IPS-15b (cell line): ENCODE measurements around the gene BRPF3.
A peak's percentile ranks its signal among the peaks of the same experiment; 100 is the strongest.

Experiments used
- H3K27me3 ChIP-seq: one replicate; pipeline ENCODE4 v1.6.1; 2013; ENCODE audit warnings: low read length; ENCODE audit not compliant: control insufficient read depth, insufficient read depth
- H3K36me3 ChIP-seq: one replicate; pipeline ENCODE4 v1.6.1; 2013; ENCODE audit warnings: low read length; ENCODE audit not compliant: control insufficient read depth, insufficient read depth
- H3K4me1 ChIP-seq: one replicate; pipeline ENCODE4 v1.6.1; 2013; ENCODE audit warnings: mild to moderate bottlenecking, low read length; ENCODE audit not compliant: control insufficient read depth, insufficient read depth
- H3K4me3 ChIP-seq: one replicate; pipeline ENCODE4 v1.5.1; 2013; ENCODE audit warnings: low read depth, low read length
- H3K9ac ChIP-seq: one replicate; pipeline ENCODE4 v1.6.1; 2013; ENCODE audit warnings: low read depth, mild to moderate bottlenecking, low read length
- H3K9me3 ChIP-seq: one replicate; pipeline ENCODE4 v1.6.1; 2013; ENCODE audit warnings: mild to moderate bottlenecking, low read length; ENCODE audit not compliant: control insufficient read depth, insufficient read depth

BRPF3 gene

DNA sequence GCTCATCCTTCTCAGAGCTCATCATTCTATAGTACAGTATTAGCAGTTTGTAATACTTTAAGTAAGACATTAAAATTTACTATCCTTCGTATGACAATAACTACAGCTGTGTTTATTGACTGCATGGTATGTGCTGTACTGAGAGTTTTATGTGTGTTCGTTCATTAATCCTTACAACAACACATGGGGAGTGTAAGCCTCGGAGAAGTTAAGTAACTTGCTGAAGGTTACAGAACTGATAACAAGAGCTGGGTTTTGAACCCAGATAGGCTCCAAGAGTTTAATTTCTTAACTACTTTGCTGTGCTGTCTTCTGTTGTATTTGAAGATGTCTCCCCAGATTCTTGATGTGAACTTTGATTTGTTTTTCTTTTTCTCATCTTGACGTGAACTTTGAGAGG lies 23.7 kb downstream of the BRPF3 start:
- H3K9ac ChIP-seq, result no peak overlapping the region
- H3K9me3 ChIP-seq, result no peaks in the 10 kb centered on the region
- peaks cover 38% of the 10 kb centered on the region for H3K36me3 ChIP-seq

DNA sequence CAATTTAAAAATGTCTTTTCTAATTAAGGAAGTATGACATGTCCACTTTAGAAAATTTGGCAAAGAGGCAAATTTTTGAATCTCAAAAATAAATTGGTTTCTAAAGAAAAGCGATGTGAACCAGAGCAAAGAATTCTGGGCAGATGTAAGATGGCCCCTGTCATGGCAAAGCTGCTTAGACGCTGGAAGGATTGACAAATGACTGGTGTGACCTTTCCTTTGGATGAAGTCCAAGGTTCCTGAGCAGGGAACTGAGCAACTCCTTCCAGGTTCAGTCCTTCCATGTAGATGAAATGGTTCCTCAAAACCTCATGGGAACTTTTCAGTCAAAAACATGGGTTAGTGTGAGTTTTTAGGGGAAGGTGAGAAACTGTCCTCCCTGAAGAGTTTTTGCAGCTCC lies 25.1 kb downstream of the BRPF3 start:
- Histone ChIP-seq H3K4me1 (no peaks in the 10 kb centered on the region), H3K36me3 (peaks cover 23% of the 10 kb centered on the region), H3K4me3 (no peak overlapping the region), H3K27me3 (no peaks in the 10 kb centered on the region), H3K9me3 (no peaks in the 10 kb centered on the region), H3K9ac (no peak overlapping the region)

More for the DNA sequence above, 23.7 kb downstream of the BRPF3 start:
- H3K4me3 ChIP-seq, result no peak overlapping the region
- no peaks in the 10 kb centered on the region for H3K27me3 ChIP-seq
- H3K4me1 ChIP-seq, result no peaks in the 10 kb centered on the region

- Histone ChIP-seq H3K27me3 (no peaks in the 10 kb centered on the region), H3K36me3 (peaks cover 24% of the 10 kb centered on the region), H3K9ac (no peak overlapping the region), H3K9me3 (no peaks in the 10 kb centered on the region), H3K4me1 (no peaks in the 10 kb centered on the region), H3K4me3 (no peak overlapping the region)
Observed at GRCh38 chr6:36222924-36223323, 26.4 kb downstream of the BRPF3 start.

DNA sequence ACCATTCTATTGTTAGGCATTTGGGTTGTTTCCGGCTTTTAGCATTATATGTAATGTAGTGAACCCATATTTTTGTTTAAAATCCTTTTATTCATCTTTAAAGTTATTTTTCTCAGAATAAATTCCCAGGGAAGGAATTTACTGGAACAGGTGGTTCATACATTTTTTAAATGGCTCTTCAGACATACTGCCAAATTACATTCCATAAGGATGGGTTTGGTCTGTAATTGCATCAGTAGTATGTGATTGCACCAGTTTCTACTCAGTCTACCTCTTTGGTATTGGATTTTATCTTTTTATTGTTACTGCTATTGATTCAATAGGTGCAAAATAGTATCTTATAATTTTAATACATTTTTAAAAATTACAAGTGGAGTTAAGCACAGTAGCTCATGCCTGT lies 27.2 kb downstream of the BRPF3 start:
- Histone ChIP-seq H3K9ac (no peak overlapping the region), H3K4me1 (no peaks in the 10 kb centered on the region), H3K4me3 (no peak overlapping the region), H3K27me3 (no peaks in the 10 kb centered on the region), H3K9me3 (no peaks in the 10 kb centered on the region), H3K36me3 (peaks cover 22% of the 10 kb centered on the region)

DNA sequence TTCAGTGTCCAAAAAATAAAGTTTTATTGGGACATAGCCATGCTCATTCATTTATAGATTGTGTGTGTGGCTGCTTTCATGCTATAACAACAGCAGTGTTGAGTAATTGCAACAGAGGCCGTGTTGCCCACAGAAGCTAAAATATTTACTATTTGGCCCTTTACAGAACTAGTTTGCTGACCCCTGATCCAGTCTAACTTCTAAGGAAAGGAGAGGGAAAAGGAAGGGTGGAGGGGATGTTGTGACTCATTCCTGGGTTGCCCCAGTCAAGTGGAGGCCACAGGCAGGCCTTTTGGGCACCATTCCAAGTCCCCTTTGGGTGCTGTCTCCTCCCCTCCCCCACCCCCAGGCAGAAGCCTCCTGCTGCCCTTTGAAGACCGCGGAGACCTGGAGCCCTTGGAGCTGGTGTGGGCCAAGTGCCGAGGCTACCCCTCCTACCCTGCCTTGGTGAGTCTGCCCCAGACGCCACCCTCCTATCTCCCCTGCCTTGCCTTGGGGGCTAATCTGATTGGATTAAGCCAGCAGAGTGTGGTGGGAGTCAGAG lies 28.4 kb downstream of the BRPF3 start:
- H3K36me3 ChIP-seq, result peaks cover 30% of the 10 kb centered on the region
- H3K27me3 ChIP-seq, result no peaks in the 10 kb centered on the region
- H3K4me1 ChIP-seq, result no peaks in the 10 kb centered on the region
- H3K9ac ChIP-seq, result no peak overlapping the region
- no peaks in the 10 kb centered on the region for H3K9me3 ChIP-seq
- no peak overlapping the region for H3K4me3 ChIP-seq

DNA sequence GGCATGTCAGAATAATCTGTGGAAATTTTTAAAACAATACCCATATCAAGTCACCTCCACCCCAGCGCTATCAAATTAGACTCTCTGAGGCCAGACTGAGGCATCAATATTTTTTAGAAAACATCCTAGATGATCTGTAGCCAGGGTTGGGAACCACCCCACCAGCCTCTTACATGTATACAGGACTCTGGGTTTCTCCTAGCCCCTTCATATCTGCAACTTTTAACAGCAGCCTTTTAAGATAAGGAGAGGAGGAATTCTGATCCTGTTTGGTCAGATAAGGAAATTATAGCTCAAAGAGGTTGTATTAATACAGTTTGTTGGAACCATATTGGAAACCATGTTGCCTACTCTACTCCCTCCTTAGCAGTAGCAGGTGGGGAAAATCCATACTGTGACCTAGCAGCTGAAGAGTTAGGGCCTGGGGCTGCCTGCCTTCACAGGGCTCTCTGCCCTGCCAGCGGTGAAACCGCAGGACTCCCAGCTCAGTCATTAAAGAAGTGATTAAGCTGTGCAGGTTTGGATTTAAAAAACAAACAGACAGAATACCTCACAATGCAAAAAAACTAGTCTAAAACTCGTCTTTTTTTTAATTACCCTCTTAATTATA lies 30.0 kb downstream of the BRPF3 start:
- H3K4me1 ChIP-seq, result no peaks in the 10 kb centered on the region
- no peak overlapping the region for H3K9ac ChIP-seq
- no peak overlapping the region for H3K4me3 ChIP-seq
- no peaks in the 10 kb centered on the region for H3K27me3 ChIP-seq
- peaks cover 40% of the 10 kb centered on the region for H3K36me3 ChIP-seq
- H3K9me3 ChIP-seq, result no peaks in the 10 kb centered on the region

DNA sequence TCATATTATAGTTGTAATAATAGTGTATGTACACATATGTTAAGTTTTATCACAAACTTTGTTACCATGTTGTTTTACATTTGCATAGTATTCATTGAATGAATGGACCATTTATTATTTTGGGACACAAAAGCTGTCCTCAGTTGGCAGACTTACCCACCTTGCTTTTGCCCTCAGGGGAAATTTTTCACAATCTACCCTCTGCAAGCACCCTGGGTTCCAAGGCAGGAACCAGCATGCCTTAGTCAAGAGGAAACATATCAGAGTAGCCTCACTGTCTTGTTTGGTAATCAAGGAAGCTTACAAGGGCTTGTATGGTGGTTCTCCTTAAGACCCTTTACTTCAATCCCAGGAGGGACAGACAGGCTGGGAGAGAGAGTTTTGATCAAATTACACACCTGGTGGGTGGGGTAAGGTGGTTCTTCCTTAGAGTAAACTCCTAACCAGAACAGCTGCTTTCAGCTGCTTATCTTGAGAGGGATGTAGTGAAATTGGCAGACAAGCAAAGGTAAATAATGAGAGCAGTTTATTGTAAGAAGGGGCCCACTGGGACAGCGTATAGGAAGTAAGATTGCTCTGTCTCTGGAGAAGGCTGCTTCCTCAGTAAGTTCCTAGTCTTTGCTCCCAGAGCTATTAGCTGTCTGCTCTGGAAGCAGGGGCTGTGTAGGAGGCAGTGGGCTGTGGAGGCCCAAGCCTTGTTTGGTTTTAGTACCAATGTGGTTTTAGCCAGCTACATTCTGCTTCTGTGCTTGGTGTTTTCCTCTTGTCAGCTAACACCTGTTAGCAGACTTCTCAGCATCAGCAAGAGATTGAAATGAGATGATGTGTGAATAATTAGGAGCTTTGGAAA lies 31.1 kb downstream of the BRPF3 start:
- H3K4me1 ChIP-seq, result no peaks in the 10 kb centered on the region
- H3K9me3 ChIP-seq, result no peaks in the 10 kb centered on the region
- no peak overlapping the region for H3K9ac ChIP-seq
- H3K27me3 ChIP-seq, result no peaks in the 10 kb centered on the region
- peaks cover 40% of the 10 kb centered on the region for H3K36me3 ChIP-seq
- H3K4me3 ChIP-seq, result no peak overlapping the region

- Histone ChIP-seq H3K4me1 (no peaks in the 10 kb centered on the region), H3K4me3 (no peak overlapping the region), H3K9me3 (no peaks in the 10 kb centered on the region), H3K36me3 (peaks cover 33% of the 10 kb centered on the region), H3K9ac (peak overlapping the region; percentile 12), H3K27me3 (no peaks in the 10 kb centered on the region)
Observed at GRCh38 chr6:36229223-36229622, 32.7 kb downstream of the BRPF3 start.

- peaks cover 33% of the 10 kb centered on the region for H3K36me3 ChIP-seq
Observed at GRCh38 chr6:36230371-36230770, 33.8 kb downstream of the BRPF3 start.

DNA sequence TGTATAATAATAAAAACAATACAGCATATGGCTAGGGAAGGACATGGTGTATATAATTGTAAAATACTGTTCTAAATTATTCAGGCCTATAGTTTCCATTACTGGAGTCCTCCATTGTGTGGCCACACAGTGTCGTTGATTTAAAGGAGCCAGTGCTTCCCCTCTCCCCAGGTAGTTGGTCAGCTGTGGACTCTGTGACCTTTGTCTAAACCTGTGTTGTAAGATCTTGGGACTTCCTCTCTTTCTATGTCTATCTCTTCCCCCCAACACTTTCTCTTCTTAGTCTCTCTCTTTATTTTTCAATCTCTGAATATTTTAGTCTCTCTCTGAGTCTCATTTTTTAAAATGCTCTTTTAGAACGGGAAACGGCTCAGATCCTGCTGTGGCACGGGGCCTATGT lies 35.6 kb downstream of the BRPF3 start:
- no peak overlapping the region for H3K4me3 ChIP-seq
- H3K4me1 ChIP-seq, result no peaks in the 10 kb centered on the region
- no peak overlapping the region for H3K9ac ChIP-seq
- peaks cover 33% of the 10 kb centered on the region for H3K36me3 ChIP-seq
- H3K27me3 ChIP-seq, result no peaks in the 10 kb centered on the region
- no peaks in the 10 kb centered on the region for H3K9me3 ChIP-seq

More at GRCh38 chr6:36230371-36230770, 33.8 kb downstream of the BRPF3 start:
- H3K4me3 ChIP-seq, result no peak overlapping the region
- H3K27me3 ChIP-seq, result no peaks in the 10 kb centered on the region
- H3K4me1 ChIP-seq, result no peaks in the 10 kb centered on the region
- H3K9me3 ChIP-seq, result no peaks in the 10 kb centered on the region
- no peak overlapping the region for H3K9ac ChIP-seq

- Histone ChIP-seq H3K27me3 (no peaks in the 10 kb centered on the region), H3K4me1 (no peaks in the 10 kb centered on the region), H3K4me3 (no peak overlapping the region), H3K9ac (no peak overlapping the region), H3K36me3 (peaks cover 7% of the 10 kb centered on the region), H3K9me3 (no peaks in the 10 kb centered on the region)
Observed at GRCh38 chr6:36235309-36235708, 38.8 kb downstream of the BRPF3 start.

DNA sequence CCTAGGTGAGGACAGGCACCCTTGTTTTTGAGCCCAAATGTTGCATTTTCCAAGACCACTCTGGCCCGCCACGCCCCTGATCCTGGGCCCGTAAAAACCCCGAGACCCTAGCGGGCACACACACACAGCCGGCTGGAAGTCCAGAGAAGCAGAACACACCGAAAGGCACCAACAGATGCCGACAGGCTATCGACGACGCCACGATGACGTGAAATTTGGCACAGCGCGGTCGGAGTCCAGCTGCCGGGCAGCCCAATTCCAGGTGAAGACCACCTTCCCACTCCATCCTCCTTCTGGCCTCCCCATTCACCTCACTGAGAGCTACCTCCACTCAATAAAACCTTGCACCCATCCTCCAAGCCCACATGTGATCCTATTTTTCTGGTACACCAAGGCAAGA lies 39.3 kb downstream of the BRPF3 start:
- Histone ChIP-seq H3K9ac (no peak overlapping the region), H3K4me1 (no peaks in the 10 kb centered on the region), H3K27me3 (no peaks in the 10 kb centered on the region)

More for the DNA sequence above, 39.3 kb downstream of the BRPF3 start:
- Histone ChIP-seq H3K9me3 (no peaks in the 10 kb centered on the region), H3K36me3 (peaks cover 1% of the 10 kb centered on the region), H3K4me3 (no peak overlapping the region)
